GM21619 (cell line): ENCODE data around the gene ASCL3.
A peak's percentile ranks its signal among the peaks of the same experiment; 100 is the strongest.
"Not testable (repeated sequence)": the region's sequence is repeated elsewhere in the genome, so short reads cannot be mapped to it uniquely, and the experiment has no call there.

ENCODE experiments used
- ATAC-seq: cut with Tn5 transposase; IDR thresholded peaks from one replicate; pipeline ENCODE4 v1.9.1; 2021; ENCODE audit not compliant: unreplicated experiment

The ASCL3 gene, protein sequence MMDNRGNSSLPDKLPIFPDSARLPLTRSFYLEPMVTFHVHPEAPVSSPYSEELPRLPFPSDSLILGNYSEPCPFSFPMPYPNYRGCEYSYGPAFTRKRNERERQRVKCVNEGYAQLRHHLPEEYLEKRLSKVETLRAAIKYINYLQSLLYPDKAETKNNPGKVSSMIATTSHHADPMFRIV

DNA sequence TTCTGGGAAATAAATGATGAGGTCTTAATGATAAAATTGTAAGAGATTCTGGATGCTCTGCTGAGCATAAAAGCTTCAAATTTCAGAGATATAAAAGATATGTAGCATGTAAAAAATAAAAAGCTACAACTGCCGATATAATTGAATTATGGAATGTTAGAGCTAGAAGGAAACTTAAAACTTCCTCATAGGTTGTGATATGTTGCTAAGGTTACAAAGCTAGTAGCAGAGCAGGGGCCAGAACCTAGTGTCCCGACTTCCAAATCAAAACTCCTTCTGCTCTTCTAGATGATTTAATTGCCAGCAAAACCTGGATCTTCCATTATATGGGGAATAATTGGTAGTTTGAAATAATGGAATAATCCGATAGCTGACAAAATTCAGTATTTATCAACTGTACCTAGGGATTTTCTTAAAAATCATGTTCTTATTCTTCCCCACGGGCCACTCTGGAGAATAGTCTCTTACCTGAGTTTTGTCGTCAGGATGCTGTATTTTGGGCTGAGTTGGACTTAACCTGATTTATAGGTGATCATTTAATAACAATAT is at the start of gene ASCL3:
Gene ASCL3 (minus strand): TSS at position 499 of the 549 bp plus-strand sequence. CDS start 4,855 bp downstream, outside the sequence.
- no peak for ATAC-seq

DNA sequence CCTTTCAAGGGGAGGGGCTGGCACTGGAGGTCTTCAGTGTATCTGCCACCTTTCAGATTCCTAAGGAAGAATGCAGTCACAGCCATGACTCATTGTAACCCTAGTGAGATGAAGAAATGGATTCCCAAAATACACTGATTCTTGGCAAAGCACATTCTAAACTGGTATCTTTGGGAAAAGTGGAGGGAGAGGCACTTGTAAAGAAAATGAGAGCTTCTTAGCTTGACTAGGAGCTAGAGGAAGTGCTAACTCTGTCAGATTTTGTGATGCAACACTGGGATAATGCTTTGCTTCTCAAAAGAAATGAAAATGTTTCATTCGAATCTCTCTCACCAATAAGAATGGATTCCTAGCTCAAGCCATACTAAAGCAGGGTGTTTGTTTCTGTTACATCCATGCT is 46.6 kb upstream of the ASCL3 start:
- no peak for ATAC-seq

DNA sequence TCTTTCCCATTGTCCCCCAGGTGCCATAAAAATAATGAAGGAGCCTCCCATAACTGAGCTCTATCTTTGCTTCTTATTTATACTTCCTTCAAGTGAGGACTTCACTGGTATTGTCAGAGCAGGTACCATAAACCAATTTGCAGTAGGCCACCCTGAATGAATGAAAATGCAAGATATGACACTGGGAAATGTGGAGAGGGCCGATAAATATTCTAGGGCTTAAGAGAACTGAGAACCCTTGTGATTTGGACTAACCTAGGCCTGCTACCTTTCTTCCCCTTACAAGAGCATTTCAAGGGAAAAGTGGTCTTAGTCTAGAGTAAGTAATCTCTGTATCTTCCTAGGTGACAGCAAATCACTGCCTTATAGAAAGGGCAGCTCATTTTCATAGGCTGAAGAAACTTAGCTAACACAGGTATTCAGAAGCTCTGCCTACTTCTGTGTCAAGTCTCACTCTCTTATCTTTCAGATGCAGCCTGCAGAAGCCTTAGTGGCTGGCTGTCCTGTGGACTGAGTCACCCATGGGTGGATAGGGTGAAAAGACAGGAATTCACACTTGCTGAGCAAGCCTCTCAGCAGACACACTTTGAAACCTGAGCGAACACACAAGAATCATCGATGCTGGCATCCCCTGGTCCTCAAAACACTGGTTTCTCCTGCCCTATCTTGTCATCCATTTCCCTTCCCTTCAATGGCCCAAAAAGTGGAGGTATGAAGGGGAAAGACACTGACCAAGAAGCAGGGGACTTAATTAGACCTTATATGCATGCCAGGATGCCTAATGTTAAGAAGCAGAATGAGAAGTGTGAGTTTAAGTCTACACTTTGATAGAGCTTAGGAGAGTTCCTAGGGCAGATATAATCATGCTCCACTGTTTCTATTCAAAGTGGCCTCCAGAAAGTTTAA is 45.8 kb upstream of the ASCL3 start:
- no peak for ATAC-seq

DNA sequence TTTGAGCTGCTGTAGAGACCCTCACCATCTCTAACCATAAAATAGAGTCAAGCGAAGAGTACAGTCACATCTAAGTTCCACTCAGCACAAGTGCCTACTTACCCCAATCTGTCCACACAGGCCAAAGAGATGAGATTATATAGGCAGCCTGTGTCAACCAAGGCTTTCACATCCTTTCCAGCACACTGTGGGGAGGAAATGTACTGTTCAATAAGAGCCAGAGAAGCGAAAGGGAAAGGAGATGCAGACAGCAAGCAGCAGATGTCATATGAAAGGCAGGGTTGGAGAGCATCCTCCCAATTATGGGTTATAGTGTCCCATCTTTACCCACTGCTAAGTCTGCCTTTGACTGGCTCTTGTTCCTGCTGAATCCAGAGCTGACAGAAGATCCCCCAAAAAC is 44.6 kb upstream of the ASCL3 start:
- no peak for ATAC-seq

DNA sequence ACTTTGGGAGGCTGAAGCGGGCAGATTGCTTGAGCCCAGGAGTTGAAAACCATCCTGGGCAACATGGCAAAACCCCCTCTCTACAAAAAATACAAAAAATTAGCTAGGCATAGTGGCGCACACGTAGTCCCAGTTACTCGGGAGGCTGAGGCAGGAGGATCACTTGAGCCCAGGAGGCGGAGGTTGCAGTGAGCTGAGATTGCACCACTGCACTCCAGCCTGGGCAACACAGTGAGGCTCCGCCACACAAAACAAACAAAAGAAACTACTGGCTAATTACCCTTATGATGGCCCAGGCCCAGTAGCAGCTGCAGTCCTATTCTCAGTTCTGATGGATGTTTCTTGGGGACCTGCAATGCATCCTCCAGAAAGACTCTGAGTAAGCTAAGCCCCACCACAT is 44.0 kb upstream of the ASCL3 start:
- ATAC-seq, result not testable (repeated sequence)

DNA sequence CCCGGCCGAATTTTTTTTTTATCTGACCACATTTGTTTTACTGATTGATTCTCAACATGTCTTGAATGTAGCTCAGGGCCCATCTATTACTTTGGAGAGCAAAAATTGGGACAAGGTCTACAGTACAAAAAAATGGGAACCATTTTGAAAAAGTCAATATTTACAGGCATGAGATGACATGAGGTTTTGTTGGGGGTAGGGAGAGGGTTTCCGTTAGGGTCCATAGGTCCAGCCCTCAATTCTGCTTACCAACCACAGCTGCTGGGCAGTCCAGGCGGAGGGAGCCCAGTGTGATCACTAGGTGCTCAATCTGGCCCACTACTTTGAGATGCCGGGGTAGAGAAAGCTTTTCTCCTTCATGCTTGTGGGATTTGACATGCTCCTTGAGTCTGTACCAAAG is 42.6 kb upstream of the ASCL3 start:
- ATAC-seq, result no peak

DNA sequence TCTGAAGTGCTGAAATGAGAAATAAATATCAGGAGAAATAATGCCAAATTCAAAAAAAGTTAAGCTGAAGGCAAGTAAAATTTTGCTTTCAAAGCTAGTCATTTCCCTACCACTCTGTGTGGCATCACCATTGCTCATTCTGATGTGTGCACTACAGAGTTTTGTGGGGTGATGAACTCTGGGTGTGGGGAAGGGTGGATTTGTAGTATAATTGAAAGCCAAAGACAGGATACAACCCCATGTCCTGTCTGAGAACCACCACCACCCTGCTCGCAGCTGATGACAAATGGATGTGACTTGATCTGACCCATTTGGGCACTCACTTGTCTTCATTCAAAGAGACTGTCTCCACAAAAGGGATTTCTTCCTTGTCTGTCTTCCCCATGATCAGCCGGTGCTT is 40.7 kb upstream of the ASCL3 start:
- no peak for ATAC-seq

DNA sequence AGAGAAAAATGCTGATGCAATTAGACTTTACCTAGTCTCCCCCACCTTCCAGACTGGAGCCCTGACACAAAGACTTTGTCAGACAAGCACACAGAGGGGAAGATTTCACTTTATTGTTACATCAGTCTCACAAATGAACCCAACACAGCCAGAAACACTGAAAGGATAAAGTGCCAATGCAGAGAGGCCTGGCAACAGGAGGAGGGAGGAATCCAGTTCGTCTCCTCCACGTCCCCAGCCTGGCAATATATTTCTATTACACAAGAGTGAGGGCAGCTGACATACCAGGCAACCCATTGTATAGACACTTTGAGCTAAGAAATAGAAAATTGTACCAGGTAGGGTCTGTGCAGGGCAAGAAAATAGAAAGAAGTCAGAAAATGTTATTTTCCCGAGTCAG is 37.7 kb upstream of the ASCL3 start:
- no peak for ATAC-seq

DNA sequence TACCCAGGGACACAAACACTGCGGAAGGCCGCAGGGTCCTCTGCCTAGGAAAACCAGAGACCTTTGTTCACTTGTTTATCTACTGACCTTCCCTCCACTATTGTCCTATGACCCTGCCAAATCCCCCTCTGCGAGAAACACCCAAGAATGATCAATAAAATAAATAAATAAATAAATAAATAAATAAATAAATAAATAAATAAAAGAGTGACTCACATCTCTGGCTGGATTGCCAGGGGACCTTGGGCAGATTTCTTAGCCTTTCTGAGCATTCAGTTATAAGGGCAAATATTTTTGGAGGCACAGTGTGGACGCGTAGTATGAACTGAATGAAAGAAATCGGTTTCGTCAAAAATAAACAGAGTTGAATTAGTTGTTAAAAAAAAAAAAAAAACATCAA is 36.5 kb upstream of the ASCL3 start:
- not testable (repeated sequence) for ATAC-seq

DNA sequence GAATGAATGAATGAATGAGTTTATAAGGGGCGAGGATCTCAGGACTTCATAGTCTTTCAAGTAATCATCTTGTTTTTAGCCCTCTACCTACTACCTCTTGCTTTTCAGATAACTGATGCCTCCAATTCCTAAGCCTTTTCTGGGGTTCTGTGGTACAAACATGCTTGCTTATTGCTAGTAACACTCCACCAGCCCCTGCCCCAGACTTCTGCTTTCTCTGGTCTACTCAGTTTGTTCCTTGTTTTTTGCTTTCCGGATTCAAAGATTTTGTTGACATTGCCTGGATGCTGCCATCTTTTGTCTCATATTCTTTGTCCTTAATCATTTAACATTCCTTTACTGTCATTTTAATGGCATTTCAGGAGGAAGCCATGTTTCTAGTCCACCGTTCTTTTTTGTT is 30.3 kb upstream of the ASCL3 start:
- ATAC-seq, result no peak

DNA sequence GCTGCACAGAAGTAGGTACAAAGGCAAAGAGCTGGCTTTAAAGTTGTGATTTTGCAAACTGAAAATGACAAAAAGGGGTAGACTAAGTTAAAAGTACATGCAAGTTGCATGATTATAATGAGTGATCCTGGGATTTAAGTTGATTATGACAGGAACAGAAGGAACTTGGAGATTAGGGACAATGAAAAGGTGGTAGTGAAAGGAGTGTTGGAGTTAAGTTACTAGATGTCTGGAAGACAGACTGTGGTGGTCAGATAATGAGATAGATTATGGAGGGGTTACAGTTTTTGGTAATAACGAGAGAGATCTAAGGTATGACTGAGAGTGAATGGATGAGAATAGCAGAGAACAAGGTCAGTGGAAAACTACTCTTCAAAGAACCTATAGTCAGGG is 29.1 kb upstream of the ASCL3 start:
- no peak for ATAC-seq

DNA sequence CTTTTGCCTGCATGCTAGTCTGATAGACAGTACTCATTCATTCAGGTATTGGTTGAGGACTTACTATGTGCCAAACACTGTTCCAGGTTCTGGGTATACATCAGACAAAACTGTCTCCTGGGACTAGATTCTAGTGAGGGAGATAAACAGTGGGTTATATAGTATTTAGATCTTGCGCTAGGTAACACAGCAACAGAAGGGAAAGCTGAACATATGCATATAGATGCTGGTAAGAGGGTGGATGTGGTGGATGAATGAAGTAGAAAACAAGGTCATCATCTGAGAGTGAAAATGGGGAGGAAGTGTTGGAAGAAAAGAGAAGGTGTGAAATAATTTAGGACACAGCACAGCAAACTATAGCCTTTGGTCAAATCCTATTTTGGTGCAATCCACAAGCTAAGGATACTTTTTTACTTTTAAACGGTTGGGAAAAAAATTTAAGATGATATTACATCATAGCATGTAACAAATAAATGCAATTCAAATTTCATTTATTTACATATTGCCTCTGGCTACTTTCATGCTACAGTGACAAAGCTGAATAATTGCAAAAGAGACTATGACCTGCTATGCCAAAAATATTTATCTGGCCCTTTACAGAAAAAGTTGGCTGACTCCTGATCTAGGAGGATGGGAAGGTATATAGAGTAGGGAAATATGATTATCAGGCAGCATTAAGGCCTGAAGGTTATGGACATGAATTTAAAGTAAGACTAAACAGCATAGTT is 28.5 kb upstream of the ASCL3 start:
- ATAC-seq, result no peak

DNA sequence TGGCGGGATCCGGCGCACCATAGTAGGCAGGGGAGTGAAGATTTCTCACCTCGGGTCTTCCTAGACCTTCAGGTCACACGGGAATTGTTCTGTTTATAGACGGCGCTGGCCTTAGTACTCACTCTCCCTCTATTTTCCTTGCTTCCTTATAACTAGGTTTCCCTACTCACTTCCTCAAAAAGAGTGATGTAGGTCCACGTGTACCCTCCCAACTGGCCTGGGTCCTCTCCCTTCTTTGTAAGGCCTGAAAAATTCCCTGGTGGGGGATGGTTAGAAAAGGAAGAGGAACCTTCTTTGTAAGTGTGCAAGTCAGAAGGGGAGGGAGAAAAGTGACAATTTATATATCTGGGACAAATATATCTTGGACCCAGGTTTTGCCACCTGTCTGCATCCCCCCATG is 24.4 kb upstream of the ASCL3 start:
- ATAC-seq, result no peak

DNA sequence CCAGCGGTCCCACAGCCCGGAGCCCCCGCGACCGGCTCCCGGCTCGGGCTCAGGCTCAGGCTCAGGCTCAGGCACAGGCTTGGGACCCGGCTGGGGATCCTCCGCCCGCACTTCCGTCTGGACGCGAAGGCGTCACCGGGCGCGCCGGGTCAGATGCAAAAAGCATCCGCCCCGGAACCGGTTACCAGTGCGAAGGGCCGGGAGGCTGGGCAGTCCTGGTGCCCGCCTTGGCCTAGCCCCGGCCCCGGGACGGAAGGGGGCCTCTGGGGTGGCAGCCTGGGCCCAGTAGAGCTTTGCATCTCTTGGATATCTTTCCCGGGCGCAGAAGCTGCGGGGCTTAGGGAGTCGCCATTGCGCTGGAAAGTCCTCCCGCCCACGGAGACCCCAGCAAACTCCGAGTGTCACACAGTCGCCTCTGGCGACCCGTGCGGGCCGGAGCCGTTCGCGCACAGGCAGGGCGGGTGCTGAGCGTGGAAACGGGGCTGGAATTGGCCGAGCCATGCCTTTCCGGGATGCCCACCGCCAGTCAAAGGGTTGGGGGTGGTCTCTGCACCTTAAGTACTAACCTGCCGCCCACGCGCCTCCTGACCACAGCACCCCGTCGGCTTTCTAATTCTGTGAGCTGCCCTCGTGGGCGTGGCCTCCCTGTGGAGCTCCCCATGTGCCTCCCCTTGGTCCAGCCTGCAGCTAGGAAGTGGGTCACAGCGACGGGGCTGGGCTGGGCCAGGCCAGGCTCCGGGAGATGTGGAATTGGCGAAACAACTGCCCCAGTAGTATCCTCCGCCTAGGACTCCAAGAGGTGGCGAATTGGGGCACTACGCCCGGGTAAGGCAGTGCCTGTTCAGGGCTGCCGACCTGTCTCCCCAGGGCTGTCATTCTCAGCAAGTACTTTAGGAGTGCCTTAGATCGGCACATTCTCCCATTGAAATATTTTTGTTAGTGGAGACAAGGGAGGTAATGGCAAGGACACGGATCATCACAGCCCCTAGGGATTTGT is 21.8 kb upstream of the ASCL3 start, which contains the start of gene TMEM9B:
Gene TMEM9B (minus strand): TSS at position 119 of the 997 bp plus-strand sequence. CDS start 129 bp downstream, outside the sequence.
- ATAC-seq, result peak; percentile 77

DNA sequence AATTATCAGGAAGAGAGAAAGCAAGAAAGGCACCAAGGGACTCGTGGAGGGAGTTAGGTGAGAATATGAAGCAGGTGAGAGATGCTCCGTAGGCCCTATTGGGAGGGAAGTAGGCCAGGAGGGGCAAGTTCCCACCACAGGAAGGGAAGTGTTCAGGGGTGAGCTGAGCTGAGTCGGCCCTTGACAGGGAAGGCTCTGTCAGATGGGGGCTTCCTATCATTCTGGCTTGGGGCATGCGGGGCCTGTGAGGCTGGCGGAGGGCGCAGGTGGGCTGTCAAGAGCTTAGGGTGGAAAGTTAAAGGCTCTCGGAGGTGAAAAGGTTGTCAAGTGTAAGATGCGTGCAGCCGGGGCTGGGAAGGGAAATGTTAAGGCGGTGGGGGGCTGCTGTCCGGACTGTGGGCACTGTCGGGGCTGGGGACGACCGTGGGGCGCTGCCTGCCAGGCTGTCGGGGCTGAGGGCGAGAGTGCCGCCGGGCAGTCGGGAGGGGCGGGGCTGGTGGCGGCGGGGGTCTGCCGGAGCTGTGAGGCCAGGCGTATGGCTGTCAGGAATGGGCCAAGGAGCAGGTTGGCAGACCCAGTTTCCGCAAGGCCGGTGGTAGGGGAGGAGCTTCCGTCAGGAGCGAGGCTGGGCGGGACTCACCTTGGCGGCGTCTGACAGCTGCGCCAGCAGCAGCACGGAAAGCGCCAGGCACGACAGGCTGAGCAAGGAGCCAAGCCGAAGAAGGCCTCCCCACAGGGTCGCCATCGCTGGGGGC is 20.9 kb upstream of the ASCL3 start:
- peak; percentile 63 for ATAC-seq

DNA sequence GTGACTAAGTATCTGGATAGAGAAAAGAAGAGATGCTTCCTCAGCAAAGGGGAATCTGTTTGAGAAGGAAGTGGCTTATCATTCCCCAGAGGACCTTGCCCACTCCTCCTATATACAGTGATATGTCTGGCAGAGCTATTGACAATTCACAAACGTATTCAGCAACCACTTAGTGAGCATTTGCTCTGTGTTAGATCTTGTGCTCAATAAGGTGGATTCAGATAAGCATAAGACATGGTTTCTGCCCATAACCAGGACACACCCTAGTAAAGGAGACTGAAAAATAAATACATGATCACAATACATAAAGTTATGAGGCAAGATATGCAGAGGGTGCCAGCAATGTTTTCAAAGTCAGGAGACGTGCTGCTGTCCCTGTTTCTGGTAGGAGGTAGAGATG is 20.0 kb upstream of the ASCL3 start:
- no peak for ATAC-seq

DNA sequence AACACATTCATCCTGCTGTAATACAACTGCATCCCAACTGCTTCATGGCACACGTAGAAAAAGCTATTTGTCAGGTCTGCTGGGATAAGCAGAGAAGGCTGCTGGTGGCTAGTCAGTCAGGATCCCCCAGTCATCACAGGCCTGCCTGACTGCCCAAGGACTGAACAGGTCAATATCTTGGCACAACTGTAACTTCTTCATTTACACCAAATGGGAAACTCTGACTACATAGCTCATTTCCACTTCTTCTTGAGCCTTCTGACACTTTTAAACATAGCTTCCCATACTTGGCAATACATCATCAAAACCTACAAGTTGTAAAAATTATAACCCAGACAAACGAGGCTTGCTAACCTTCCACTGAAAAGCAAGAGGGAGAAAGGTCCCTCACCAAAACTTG is 18.6 kb upstream of the ASCL3 start:
- ATAC-seq, result no peak

DNA sequence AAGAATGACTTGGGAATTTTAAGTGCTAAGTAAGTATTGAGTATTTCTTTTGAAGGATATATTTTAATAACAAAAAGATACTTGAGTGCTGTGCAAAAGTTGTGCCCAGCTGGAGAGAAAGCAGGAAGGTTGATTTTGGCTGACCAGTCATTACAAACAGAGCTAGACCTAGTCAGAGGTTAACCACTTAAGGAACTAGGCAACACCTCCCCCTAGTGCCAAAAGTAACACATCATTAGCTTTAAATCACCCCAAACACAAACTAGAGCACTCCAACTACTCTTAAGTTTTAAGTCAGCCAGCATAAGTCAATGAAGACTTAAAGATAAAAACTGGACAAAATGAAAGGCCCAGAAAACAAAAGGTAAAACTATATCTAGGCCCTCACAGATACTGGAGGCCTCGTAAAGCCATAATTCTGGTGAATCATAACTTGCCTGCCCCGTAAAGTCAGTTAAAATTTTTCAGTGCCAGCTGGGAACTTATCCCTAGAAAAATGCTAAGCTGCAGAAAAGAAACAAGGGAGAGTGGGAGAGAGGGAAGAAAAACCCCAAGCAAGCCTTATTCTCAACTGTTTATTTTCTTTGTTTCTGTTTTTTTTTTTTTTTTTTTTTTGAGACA is 16.8 kb upstream of the ASCL3 start:
- peak; percentile 40 for ATAC-seq

DNA sequence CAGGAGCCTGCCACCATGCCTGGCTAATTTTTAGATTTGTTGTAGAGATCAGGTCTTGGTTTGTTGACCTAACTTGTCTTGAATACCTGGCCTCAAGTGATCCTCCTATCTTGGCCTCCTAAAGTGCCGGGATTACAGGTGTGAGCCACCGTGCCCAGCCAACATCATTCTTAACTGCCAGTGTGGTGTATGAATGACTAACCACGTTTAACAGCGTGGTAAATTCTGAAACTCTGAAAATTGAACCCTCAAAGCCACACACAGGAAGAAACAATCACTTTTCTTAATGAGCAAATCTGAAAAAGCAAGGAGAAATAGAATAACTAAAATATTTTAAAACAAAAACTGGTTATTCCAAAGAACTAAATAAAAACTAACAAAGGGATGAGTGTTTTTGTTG is 14.0 kb upstream of the ASCL3 start:
- ATAC-seq, result no peak
